GM20000 (cell line): ENCODE results near the gene APOL2.

Source experiments
- DNase-seq: peaks from one replicate; pipeline ENCODE4 v3.0.0; 2012; ENCODE audit warnings: low spot score
- TF ChIP-seq, protein P1 (sequence below): IDR thresholded peaks from 2 replicates; pipeline ENCODE4 v1.5.1; 2012; ENCODE audit warnings: mild to moderate bottlenecking, control low read depth; ENCODE audit errors: extremely low read depth, missing control alignments

APOL2 gene

DNA sequence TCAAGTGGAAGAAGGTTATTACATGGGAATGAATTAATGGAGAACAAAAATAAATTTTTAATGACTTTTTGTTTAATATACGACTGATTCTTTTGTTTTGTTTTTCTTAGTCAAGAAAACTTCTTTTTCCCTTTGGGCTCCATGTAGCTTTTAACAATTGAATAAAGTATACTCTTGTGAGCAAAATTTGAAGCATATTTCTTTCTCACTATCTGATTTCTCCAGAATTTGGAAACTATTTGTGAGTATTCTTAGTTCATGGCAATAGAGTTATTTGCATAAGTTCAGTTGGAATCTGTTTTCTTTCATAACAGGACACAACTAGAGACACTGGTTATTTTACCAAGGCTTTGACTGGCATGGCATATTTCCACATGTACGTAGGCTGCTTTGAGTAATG is 9.8 kb upstream of the APOL2 start:
- TF ChIP-seq, protein P1, sequence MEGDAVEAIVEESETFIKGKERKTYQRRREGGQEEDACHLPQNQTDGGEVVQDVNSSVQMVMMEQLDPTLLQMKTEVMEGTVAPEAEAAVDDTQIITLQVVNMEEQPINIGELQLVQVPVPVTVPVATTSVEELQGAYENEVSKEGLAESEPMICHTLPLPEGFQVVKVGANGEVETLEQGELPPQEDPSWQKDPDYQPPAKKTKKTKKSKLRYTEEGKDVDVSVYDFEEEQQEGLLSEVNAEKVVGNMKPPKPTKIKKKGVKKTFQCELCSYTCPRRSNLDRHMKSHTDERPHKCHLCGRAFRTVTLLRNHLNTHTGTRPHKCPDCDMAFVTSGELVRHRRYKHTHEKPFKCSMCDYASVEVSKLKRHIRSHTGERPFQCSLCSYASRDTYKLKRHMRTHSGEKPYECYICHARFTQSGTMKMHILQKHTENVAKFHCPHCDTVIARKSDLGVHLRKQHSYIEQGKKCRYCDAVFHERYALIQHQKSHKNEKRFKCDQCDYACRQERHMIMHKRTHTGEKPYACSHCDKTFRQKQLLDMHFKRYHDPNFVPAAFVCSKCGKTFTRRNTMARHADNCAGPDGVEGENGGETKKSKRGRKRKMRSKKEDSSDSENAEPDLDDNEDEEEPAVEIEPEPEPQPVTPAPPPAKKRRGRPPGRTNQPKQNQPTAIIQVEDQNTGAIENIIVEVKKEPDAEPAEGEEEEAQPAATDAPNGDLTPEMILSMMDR = no peak
- no peak for DNase-seq

DNA sequence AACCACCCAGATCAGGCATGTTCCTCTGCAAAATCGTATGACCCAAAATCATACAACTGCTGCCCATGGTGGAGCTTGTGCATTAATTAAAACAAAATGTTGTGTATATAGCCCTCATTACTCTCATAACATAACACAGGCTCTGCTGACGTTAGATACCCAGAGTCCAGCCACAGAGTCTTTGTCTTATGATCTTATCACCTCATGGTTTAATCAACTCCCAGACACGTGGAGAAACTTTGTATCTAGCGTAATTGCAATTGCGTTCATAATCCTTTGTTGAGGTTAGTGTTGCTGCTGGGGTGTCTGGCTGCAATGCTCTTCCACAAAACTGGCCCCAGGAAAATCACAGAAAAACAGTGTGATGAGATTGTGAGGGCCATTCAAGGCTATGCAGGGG is 8.6 kb upstream of the APOL2 start:
- TF ChIP-seq, protein P1 = no peak
- no peak for DNase-seq

DNA sequence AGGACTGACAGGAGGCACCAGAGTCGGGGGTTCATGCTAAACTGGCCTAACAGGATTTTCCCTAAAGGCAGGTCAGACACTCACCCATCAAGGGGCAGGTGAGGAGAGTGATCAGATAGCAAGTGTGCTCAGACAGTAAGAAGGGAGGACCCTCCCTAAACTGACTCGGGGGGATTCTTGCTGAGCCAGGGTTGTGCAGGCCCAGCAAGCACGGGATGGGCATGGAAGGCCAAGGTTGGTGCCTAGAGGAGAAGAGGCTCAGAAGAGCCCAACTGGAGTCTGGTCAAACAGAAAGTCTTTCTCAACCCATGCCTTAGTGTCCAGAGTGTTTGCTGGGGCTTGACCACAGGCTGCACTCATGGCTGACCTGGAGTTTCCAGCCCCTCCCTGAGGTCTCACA is 7.4 kb upstream of the APOL2 start:
- TF ChIP-seq, protein P1 = no peak
- no peak for DNase-seq

DNA sequence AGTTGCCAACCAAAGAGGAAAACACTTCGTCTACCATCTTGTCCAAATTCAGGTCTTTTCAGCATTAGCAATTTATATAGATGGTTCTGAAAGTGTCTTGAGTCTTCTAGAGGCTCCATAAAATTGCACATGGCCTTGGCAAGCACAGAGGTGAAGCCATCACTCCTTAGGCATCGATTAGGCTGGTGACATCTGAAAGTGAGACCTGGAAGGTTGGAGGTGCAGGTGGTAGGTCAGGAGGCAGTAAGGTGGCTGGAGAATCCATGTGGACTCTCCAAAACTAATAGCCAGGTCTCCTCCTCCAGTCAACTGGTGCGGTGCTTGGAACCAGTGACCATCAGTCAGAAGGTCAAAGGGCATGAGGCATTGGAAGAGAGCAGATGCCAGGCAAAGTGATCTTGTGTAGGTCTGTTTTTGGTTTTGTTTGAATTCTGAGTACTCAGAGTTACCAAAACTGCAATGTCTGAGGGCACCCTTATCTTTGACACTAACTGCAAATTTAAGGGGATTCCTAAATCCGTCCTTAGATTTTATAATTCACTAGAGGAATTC is 6.6 kb upstream of the APOL2 start:
- TF ChIP-seq, protein P1 = no peak
- DNase-seq = no peak

DNA sequence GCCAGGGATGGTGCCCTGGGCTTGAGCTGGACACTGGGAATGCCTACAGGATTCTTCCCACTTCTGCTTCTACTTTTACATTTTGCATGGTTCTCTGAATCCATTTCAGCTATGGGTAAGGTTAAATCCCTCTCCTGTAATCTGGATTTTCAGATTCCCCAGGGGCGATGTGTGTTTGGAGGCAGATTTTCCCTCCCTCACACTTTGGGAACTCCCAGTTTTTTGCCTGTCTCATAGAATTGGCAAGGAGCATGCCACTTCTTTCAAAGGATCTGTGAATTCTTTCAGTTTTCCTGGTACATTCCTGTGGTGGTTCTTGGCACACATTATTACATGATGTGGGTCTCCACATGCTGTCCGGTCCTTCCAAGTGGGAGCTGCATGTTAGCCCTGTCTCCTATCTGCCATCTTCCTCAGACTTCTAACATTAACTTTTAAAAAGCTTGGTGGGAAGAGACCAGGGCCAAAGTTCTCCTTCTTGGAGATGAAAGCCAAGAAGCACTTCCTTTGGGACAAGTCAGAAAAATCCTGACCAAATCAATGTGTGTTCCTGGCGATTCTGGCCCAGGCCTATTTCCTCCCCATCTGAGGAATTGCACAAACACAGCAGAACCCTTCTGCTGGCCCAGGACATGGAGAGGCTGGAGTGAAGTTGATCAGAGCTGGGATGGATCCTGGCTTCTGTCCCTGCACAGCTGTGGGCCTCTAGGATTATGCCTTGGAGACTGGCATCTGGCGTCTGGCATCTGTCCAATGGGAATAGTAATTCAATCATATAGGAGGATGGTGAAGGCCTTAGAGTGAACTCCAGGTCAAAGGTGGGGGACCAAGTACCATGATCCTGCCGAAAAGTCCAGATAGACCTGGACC is 5.4 kb upstream of the APOL2 start:
- TF ChIP-seq, protein P1 = no peak

DNA sequence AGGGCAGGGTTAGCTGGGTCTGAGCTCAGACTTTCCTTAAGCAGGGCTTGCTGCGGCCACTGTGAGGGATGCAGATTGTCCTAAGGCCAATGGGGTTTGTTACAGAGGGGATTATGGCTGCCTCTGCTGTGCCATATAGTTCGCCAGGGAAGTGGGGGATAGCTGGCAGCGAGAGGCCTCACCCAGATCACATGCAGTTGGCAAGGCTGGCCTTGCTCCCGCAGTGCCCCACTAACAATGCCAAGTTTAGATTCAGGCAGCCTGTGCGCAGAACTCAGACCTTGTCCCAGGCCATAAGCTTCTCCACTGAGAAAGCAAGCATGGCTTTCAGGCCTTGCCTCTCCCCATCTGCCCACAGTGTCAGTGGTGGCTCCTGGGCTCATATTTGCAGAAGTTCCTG is 4.7 kb upstream of the APOL2 start:
- TF ChIP-seq, protein P1 = no peak
- no peak for DNase-seq

More for the DNA sequence above, 5.4 kb upstream of the APOL2 start:
- no peak for DNase-seq

DNA sequence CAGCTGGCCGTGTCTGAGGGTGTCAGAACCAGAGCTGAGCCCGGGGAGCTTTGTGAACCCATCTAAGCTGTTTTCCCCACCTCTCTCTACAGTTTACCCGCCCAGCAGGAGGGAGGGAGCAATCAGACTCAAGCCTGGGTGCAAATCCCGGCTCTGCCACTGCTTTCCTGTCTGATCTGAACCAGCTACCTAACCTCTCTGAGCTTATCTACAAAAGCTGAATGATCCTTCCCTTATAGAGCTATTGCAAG is 252 bp downstream of the APOL2 start:
- DNase-seq = no peak
- TF ChIP-seq, protein P1 = no peak
